AG08395 (cell line): ENCODE data around the gene PBX3.

Experiments used
- DNase-seq: peaks from one replicate; pipeline ENCODE4 v3.0.0; 2012; ENCODE audit warnings: mixed read lengths, low spot score

The PBX3 gene

GRCh38 chr9:125977223-125977622 lies 230.1 kb downstream of the PBX3 start:
- peak; percentile 14 for DNase-seq

- DNase-seq = no peak
These were observed 232.2 kb downstream of the PBX3 start for GRCh38 chr9:125979383-125979782.

DNA sequence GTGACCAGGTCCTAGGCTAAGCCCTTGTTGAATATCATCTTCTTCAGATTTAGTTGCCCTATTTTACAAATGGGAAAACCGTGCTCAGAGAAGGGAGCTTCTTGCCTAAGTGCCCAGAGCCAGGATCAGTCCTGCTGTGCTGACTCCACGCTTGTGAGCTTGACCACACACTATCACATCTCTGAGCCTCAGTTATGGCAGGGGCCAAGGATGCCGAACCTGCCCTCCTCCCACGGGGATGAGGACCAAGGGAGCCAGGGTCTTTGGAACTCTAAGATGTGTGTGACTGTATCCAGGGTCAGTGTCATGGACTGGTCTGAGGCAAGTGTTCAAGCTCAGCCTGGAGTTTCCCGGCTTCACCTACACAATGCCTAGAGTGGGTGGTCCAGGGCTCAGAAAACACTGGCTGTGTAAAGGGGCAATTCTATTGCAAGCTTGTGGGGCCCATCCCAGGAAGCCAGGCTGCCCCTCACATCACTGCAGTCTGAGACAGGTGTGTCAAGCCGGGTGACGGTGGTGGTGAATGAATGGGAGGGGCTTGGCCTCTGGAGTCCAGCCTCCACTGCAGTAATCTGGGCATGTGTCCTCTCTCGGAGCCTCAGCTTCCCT lies 235.7 kb downstream of the PBX3 start:
- no peak for DNase-seq

DNA sequence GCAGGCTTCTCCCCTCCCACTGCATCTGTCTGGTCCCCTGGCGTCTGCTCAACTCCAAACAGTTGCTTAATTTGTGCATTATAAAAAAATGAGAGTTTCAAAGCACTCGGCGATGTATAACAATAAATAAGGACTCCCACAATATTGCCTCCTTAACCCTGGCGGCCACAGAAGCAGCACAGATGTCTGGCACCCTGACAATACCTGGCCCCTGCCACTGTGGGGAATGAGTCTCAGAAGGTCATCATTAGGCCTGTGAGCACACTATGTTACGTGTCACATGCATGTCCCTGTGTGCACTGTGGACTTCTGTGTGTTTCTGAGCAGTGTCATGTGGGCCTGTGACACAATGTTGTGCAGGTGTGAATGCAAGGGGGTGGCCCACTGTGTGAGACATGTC lies 236.5 kb downstream of the PBX3 start:
- DNase-seq = no peak

DNA sequence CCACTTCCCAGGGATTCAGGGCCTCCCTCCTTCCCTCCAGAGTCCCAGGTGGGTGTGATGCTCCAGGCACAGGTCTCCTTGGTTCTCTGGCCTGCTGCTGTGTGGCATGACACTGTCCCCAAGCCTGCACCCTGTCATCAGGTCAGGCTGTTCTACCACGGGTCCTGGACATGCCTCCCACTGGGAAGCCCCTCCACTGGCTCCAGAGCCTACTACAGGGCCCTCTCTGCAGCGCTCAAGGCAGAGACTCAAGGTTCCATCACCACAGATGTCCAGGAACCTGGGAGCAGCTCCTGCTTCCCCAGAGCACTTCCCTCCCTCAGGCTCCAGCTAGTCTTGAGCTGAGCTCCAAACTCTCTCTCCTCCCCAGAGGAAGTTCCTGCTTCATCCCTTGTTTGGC lies 237.3 kb downstream of the PBX3 start:
- no peak for DNase-seq

DNA sequence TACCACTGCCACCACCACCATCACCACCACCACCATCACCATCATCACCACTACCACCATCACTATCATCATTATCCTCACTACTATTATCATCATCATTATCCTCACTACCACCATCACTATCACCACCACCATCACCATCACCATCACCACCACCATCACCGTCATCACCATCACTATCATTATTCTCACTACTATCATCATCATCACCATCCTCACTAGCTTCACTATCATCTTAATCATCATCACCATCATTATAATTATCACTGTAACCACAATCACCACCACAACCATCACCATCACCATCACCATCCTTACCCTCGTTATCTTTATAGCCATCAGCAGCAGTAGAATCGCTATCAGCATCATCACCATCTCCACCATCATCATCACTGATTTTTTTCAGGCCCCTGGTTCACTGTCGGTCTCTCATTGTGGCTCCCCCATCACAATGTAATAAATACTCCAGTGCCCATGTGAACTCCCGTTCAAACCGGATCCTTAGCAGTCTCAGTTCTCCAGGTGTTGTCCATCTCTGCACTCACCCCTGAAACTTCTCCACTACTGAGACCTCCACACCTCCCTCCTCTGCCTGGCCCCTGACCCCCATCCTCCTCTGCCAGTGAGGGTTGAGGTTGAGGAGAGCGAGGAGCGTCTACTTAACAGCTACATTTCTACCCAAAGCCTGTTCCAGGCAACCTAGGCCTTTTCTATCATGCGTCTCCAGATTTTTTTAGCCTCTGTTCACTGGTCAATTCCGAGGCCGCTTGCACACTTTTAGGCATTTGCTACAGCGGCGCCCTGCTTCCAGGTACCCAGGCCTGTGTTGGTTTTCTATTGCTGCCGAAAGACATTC lies 238.2 kb downstream of the PBX3 start:
- DNase-seq = no peak

- no peak for DNase-seq
These were observed 239.0 kb downstream of the PBX3 start for GRCh38 chr9:125985998-125986655.

DNA sequence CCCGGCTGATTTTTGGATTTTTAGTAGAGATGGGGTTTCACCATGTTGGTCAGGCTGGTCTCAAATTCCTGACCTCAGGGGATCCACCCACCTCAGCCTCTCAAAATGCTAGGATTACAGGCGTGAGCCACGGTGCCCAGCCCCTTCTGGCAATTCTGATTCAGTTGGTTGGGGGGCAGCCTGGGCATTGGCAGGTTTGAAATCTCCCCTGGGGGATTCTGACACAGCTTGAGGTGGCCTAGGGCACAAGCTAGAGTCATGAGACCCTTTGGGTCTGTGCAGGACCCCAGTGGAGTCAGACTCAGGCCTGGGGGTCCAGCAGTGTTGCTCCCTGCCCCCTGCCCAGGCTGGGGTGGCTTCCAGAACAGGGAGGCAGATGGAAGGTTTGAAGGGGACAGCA lies 239.8 kb downstream of the PBX3 start:
- no peak for DNase-seq

DNA sequence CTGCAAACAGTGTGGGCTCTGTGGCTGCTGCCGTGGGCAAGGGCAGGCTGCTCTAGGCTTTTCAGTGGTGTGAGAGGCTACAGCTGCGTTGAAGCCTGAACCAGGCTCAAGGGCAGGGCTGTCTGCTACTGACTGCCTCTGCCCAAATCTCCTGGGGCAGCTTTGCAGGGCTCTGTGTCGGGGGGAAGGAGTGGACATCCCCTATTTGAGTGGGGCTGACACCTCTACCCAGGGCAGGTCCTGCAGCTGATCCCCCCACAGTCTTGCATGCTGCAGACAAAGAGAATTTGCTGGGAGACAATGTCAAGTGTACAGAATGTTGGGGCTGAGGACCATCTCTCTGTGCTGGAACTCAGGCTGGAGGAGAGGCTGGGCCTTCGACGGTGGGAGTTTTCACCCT lies 240.2 kb downstream of the PBX3 start:
- no peak for DNase-seq

DNA sequence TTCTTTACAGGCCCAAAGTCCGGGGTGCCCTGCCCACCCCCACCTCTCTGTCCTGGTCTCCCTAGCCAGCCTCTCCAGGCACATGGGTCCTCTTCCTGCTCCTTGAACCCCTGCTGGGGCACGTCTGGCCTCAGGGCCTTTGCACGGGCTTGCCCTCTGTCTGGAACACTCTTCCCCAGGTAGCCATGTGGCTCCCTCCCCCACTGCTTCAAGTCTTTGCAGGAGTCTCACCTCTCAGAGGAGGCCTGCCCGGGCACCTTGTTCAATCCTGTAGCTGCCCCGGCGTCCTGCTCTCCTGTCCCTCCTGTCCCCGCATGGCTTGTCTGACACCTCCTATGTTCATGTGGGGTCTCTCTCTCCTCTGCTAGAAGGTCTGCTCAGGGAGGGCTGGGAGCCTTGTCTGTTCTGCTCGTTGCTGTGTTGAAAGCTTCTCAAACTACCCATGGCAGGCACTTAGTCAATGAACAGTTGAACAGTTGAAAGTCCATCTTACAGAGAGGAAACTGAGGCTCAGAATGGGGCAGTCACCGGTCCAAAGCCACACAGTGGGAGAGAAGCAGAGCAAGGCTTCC lies 241.4 kb downstream of the PBX3 start:
- DNase-seq = no peak

DNA sequence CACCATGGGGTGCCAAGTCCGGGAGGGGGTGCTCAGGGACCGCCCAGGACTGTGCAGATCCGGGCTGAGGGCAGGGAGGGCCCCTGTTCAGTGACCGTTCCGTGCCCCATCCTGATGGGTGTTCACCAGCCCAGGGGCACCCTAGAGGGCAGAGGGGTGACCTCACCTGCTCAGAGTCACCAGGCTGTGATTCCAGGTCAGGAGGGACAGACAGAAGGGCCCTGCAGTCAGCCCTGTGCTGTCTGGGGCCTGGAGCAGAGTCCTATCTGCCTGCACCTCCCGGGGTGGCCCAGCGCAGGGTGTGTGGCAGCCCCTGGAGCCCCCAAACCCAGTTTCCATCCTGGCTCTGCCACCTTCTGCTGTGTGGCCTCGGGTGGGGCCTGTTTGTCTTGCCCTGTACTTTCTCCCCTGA lies 241.9 kb downstream of the PBX3 start:
- DNase-seq = no peak

- DNase-seq = no peak
These were observed 242.5 kb downstream of the PBX3 start for GRCh38 chr9:125989524-125990180.

GRCh38 chr9:125990186-125990792 lies 243.1 kb downstream of the PBX3 start:
- no peak for DNase-seq

- DNase-seq = no peak
These were observed 243.6 kb downstream of the PBX3 start for GRCh38 chr9:125990793-125991220.

DNA sequence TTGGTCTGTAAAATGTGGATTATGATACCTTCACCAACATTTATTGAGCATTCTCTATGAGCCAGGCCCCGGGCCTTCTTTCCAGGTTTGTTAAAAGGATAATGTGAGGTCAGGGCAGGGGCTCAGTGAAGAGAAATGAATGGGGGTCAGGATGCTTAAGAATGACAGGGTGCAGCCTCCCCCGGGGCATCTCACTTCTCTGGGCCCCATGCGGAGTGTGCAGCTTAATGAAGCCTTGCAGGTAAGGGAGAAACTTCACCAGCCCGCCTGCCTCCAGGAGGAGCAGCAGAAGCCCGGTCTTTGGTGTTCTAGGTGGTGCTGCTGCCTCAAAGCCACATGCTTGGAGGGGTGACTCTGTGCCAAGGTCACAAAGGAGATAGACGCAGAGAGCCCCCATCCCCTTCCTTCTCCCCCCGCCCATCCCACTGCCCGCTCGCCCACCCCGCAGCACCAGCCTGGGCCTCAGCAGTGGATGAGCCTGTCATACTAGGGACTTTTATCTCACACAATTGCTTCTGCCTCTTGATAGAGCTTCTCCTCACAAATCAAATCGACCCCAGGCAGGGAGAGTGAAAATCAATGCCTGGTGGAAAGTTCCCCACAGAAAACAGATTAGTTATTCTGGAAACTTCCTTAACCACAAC lies 244.8 kb downstream of the PBX3 start:
- no peak for DNase-seq

DNA sequence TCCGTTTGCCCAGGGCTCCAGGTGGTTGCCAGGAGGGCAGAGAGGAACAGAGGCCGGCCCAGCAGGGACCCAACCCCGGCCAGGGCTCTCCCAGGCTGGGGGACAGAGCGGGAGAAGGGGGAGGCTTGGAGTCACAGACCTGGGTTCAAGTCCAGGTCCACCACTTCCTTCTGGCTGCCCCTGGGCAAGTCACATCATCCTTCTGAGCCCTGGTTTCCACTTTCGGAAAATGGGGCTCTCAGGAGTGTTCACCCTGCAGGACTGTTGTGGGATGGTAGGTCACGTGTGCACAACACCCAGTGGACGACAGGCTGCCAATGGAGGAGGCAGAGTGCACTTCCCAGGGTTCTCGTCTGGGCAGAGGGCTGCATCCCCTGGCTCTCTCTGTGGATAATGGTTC lies 245.4 kb downstream of the PBX3 start:
- no peak for DNase-seq

GRCh38 chr9:125993466-125993865 lies 246.3 kb downstream of the PBX3 start:
- no peak for DNase-seq

DNA sequence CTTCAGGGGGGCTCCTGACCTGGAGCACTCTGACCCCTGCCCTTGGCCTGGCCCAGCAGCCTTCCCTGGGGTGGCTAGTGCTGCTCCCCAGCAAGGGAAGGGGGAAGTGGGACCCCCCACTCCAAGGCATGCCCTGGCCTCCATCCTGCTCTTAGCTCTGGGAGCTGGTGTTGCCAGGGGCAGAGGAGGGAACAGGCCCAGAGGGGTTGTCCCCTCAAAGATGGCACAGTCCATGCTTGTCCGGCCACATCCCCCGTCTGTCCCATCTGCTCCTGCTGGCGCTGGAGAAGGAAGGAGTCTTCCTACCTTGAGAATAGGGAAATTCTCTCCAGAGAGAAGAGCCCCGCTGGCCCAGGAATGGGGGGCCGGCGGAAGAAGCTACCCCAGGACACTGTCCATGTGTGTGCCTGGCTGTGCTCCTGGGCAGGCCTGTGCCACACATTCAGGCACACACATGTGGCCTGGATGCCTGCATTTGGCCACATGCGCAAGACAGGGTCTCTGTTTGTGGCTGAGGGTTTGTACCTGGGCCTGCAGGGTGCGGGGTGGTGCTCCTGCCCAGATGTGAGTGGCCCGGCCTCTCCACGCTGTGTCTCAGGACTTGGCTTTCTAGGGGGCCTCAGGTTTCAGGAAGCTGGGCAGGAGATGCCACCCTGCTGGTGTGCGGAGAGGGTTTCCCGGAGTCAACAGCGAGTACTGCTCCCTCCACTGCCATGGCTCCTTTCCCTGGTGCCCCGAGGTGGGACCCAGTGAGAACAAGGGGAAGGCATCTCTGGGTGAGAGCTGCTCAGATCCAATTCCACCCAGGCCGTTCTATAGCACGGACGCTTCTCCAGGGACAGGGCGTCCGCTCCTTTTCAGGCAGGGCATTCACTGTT lies 247.1 kb downstream of the PBX3 start:
- no peak for DNase-seq

DNA sequence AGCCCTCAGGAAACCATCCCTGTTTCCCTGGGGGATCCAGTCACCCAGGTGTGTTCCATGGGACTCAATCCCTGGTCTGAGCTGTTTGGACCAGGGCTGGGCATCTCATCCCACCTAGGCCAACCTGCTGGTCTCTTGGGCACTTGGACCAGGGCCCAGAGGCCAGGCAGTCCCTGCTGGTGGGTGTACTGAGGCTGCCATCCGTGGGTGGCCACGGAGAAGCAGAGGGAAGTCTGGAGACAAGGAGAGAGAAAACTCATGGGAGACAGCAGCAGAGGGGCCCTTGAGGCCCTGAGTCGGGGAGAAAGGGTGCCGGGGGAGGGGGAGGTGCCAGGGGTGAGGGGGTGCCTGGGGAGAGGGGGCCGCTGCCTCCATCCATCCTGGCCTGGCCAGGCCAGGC lies 247.8 kb downstream of the PBX3 start:
- DNase-seq = no peak

- no peak for DNase-seq
These were observed 248.5 kb downstream of the PBX3 start for GRCh38 chr9:125995706-125996105.
